HepG2 (cell line): Measurements from ENCODE around the gene LENEP. TPM values are rescaled to one million over a fixed set of nuclear protein-coding genes. Genes with fewer than 3 reads are reported as not detected.

Source experiments
- ATRX ChIP-seq: sonication (generic); formaldehyde crosslinking; IDR thresholded peaks from 2 replicates; pipeline ENCODE4 v1.4.0; 2020; ENCODE audit warnings: missing genetic modification reagents, borderline replicate concordance
- ELF3 ChIP-seq: IDR thresholded peaks from 2 replicates; pipeline ENCODE4 v1.6.1; 2016; ENCODE audit warnings: missing genetic modification reagents, missing compliant biosample characterization
- HNF4A ChIP-seq: sonication (generic); formaldehyde crosslinking; IDR thresholded peaks from 2 replicates; pipeline ENCODE4 v1.4.0; 2020; ENCODE audit warnings: missing genetic modification reagents
- LRRFIP1 ChIP-seq: sonication (generic); formaldehyde crosslinking; conservative IDR thresholded peaks from 2 replicates; pipeline ENCODE4 v1.4.0; 2020; ENCODE audit warnings: missing genetic modification reagents
- PITX1 ChIP-seq: sonication (generic); formaldehyde crosslinking; IDR thresholded peaks from 2 replicates; pipeline ENCODE4 v1.5.1; 2020; ENCODE audit warnings: mild to moderate bottlenecking, missing genetic modification reagents
- RAD51 ChIP-seq: fragments of 450-650 bp; IDR thresholded peaks from 2 replicates; pipeline ENCODE4 v1.6.1; 2016; ENCODE audit warnings: borderline replicate concordance
- RFX5 ChIP-seq: IDR thresholded peaks from 2 replicates; pipeline ENCODE4 v1.6.1; 2011; ENCODE audit warnings: low read depth, low read length, improper control_type of control experiment
- SCMH1 ChIP-seq: sonication (generic); formaldehyde crosslinking; IDR thresholded peaks from 2 replicates; pipeline ENCODE4 v1.9.0; 2021; ENCODE audit warnings: missing genetic modification reagents, mild to moderate bottlenecking, borderline replicate concordance
- TAF1 ChIP-seq: sonication (generic); formaldehyde crosslinking; IDR thresholded peaks from 2 replicates; pipeline ENCODE4 v1.4.0; 2020; ENCODE audit warnings: missing genetic modification reagents
- XBP1 ChIP-seq: sonication (generic); formaldehyde crosslinking; IDR thresholded peaks from 2 replicates; pipeline ENCODE4 v1.5.0; 2020; ENCODE audit warnings: missing genetic modification reagents
- ZBTB7B ChIP-seq: sonication (generic); formaldehyde crosslinking; IDR thresholded peaks from 2 replicates; pipeline ENCODE4 v1.4.0; 2020; ENCODE audit warnings: missing genetic modification reagents
- ZNF207 ChIP-seq: fragments of 450-650 bp; IDR thresholded peaks from 2 replicates; pipeline ENCODE4 v1.6.1; 2016; ENCODE audit warnings: antibody characterized with exemption, borderline replicate concordance
- ZNF225 ChIP-seq: sonication (generic); formaldehyde crosslinking; IDR thresholded peaks from 2 replicates; pipeline ENCODE4 v1.4.0; 2020; ENCODE audit warnings: mild to moderate bottlenecking, missing genetic modification reagents
- ZNF281 ChIP-seq: sonication (generic); formaldehyde crosslinking; IDR thresholded peaks from 2 replicates; pipeline ENCODE4 v1.4.0; 2020; ENCODE audit warnings: missing genetic modification reagents, borderline replicate concordance
- ZSCAN29 ChIP-seq: sonication (generic); formaldehyde crosslinking; conservative IDR thresholded peaks from 2 replicates; pipeline ENCODE4 v1.4.0; 2020; ENCODE audit warnings: mild to moderate bottlenecking, missing genetic modification reagents
- polyA plus RNA-seq, 8 experiments: library from polyadenylated mRNA; depleted of rRNA in 3 of 8; stranded (reverse) in 7 of 8; unstranded in 1 of 8; fragments of >200 nt; fragmentation: Illumina TruSeq in 4 of 8; extraction: Trizol in 4 of 8; gene quantifications; 2 replicates each; pipeline versions ENCODE4 v1.2.1 to v1.2.3, GENCODE V29; 2011 to 2016; ENCODE audit warnings: low read depth in 4 of 8, missing spikeins in 1 of 8, mixed read lengths in 1 of 8; ENCODE audit not compliant: insufficient read depth in 1 of 8
- total RNA-seq, 5 experiments: library from RNA; depleted of rRNA; stranded (reverse); fragments of >200 nt; fragmentation: Illumina TruSeq; extraction: Trizol; gene quantifications; 2 replicates each; pipeline ENCODE4 v1.2.3, GENCODE V29; 2016; ENCODE audit warnings: low read depth in 1 of 5
- TF ChIP-seq, protein P1 (sequence below): sonication (generic); formaldehyde crosslinking; IDR thresholded peaks from 2 replicates; pipeline ENCODE4 v1.5.1; 2020; ENCODE audit warnings: mild to moderate bottlenecking, missing genetic modification reagents, moderate library complexity
- TF ChIP-seq, protein P2 (sequence below): sonication (generic); formaldehyde crosslinking; IDR thresholded peaks from 2 replicates; pipeline ENCODE4 v1.5.0; 2020; ENCODE audit warnings: missing genetic modification reagents

Gene LENEP
- total and polyA plus RNA-seq, 2 of the 13 experiments (the other 11 are each of a cell fraction or from before 2014, with no cell fraction given) = 0.29 TPM; not detected in 1

- TF ChIP-seq LRRFIP1 (CRISPR knock-in tag) = no peak
- no peak for TF ChIP-seq ZNF207
- TF ChIP-seq SCMH1 (CRISPR knock-in tag) = no peak
- TF ChIP-seq XBP1 (CRISPR knock-in tag) = no peak
- TF ChIP-seq, protein P1, sequence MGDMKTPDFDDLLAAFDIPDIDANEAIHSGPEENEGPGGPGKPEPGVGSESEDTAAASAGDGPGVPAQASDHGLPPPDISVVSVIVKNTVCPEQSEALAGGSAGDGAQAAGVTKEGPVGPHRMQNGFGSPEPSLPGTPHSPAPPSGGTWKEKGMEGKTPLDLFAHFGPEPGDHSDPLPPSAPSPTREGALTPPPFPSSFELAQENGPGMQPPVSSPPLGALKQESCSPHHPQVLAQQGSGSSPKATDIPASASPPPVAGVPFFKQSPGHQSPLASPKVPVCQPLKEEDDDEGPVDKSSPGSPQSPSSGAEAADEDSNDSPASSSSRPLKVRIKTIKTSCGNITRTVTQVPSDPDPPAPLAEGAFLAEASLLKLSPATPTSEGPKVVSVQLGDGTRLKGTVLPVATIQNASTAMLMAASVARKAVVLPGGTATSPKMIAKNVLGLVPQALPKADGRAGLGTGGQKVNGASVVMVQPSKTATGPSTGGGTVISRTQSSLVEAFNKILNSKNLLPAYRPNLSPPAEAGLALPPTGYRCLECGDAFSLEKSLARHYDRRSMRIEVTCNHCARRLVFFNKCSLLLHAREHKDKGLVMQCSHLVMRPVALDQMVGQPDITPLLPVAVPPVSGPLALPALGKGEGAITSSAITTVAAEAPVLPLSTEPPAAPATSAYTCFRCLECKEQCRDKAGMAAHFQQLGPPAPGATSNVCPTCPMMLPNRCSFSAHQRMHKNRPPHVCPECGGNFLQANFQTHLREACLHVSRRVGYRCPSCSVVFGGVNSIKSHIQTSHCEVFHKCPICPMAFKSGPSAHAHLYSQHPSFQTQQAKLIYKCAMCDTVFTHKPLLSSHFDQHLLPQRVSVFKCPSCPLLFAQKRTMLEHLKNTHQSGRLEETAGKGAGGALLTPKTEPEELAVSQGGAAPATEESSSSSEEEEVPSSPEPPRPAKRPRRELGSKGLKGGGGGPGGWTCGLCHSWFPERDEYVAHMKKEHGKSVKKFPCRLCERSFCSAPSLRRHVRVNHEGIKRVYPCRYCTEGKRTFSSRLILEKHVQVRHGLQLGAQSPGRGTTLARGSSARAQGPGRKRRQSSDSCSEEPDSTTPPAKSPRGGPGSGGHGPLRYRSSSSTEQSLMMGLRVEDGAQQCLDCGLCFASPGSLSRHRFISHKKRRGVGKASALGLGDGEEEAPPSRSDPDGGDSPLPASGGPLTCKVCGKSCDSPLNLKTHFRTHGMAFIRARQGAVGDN (CRISPR knock-in tag) = peak; percentile 22; the same call in 1 of the 2 replicates
- TF ChIP-seq, protein P2, sequence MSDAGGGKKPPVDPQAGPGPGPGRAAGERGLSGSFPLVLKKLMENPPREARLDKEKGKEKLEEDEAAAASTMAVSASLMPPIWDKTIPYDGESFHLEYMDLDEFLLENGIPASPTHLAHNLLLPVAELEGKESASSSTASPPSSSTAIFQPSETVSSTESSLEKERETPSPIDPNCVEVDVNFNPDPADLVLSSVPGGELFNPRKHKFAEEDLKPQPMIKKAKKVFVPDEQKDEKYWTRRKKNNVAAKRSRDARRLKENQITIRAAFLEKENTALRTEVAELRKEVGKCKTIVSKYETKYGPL = no peak
- TF ChIP-seq ZNF281 (CRISPR knock-in tag) = peak; percentile 51; the same call in 1 of the 2 replicates
- TF ChIP-seq RFX5 = no peak
- TF ChIP-seq ZSCAN29 (CRISPR knock-in tag) = no peak
- peak; percentile 53; the same call in 1 of the 2 replicates for TF ChIP-seq ZBTB7B (CRISPR knock-in tag)
- peak; percentile 63 for TF ChIP-seq RAD51
- no peak for TF ChIP-seq ZNF225
- 0 out of 2 replicates have a peak, but pooled peaks have one; percentile 15 for TF ChIP-seq PITX1 (CRISPR knock-in tag)
- peak; percentile 51; the same call in 1 of the 2 replicates for TF ChIP-seq TAF1 (CRISPR knock-in tag)
- peak; percentile 40 for TF ChIP-seq ELF3 (CRISPR knock-in tag)
- no peak for TF ChIP-seq ATRX (CRISPR knock-in tag)
- no peak for TF ChIP-seq HNF4A (CRISPR knock-in tag)
Measured at GRCh38 chr1:154955718-154956543, 37.5 kb upstream of the LENEP start, which contains the start of gene PBXIP1 (continued).
